SU-DHL-6 (cell line): ENCODE results near the gene CALCOCO2.

Source experiments
- EZH2phosphoT487 ChIP-seq: fragments of 200-600 bp; sonication (generic), shearing (Covaris generic); conservative IDR thresholded peaks from 2 replicates; pipeline ENCODE4 v1.6.1; 2018; ENCODE audit warnings: mild to moderate bottlenecking, antibody characterized with exemption, low read length, moderate library complexity, mixed read lengths
- TF ChIP-seq, protein P1 (sequence below): fragments of 200-600 bp; sonication (generic); IDR thresholded peaks from one replicate; pipeline ENCODE4 v1.5.1; 2017; ENCODE audit warnings: antibody characterized with exemption, mild to moderate bottlenecking, low read length, moderate library complexity; ENCODE audit not compliant: insufficient read depth, poor library complexity, severe bottlenecking

DNA sequence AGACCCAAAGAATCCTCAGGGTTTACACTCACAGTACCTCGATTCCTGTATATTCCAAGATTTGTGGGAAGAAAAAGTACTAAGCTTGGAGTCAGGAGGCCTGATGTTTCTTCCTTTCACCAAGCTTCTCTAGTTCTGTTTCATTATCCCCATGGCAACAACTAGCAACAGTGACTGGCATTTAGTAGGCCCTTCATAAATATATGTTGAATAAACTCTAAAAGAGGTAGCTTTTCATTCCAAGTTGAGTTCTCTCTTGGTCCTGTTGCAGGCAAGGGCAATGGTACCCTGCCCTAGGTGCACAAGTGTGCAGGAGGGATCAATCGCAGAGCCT, 76.8 kb downstream of the CALCOCO2 start:
- TF ChIP-seq, protein P1, sequence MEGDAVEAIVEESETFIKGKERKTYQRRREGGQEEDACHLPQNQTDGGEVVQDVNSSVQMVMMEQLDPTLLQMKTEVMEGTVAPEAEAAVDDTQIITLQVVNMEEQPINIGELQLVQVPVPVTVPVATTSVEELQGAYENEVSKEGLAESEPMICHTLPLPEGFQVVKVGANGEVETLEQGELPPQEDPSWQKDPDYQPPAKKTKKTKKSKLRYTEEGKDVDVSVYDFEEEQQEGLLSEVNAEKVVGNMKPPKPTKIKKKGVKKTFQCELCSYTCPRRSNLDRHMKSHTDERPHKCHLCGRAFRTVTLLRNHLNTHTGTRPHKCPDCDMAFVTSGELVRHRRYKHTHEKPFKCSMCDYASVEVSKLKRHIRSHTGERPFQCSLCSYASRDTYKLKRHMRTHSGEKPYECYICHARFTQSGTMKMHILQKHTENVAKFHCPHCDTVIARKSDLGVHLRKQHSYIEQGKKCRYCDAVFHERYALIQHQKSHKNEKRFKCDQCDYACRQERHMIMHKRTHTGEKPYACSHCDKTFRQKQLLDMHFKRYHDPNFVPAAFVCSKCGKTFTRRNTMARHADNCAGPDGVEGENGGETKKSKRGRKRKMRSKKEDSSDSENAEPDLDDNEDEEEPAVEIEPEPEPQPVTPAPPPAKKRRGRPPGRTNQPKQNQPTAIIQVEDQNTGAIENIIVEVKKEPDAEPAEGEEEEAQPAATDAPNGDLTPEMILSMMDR: no peak
- no peak for TF ChIP-seq EZH2phosphoT487
